Keratinocyte (primary cell): Measurements from ENCODE around the gene MTHFR. TPM values are rescaled to one million over a fixed set of nuclear protein-coding genes. Genes with fewer than 3 reads are reported as not detected.

Experiments
- DNase-seq: peaks from one replicate; pipeline ENCODE4 v3.0.0-alpha.2; 2011; ENCODE audit warnings: low read depth, missing footprints, low spot score
- FAIRE-seq: peaks from 2 replicates; lab custom pipeline; 2011; peaks lifted over from hg19 to GRCh38; lab: Jason Lieb, UNC
- H2AFZ ChIP-seq: 2 replicates; pipeline ENCODE4 v1.6.0; 2012; ENCODE audit warnings: low read length, control low read depth, inconsistent platforms; ENCODE audit not compliant: control insufficient read depth
- H3K27ac ChIP-seq: 2 replicates; pipeline ENCODE4 v1.5.1; 2011; ENCODE audit warnings: low read length; ENCODE audit not compliant: control insufficient read depth, insufficient read depth
- H3K27me3 ChIP-seq: 3 replicates; pipeline ENCODE4 v1.6.0; 2011; ENCODE audit warnings: low read length; ENCODE audit not compliant: control insufficient read depth, insufficient read depth; ENCODE audit errors: extremely low read depth
- H3K36me3 ChIP-seq, 2 experiments: 2 replicates in 1 of 2; 3 replicates in 1 of 2; pipeline ENCODE4 v1.5.1; 2011; ENCODE audit warnings: low read length in 2 of 2, mild to moderate bottlenecking in 1 of 2; ENCODE audit not compliant: control insufficient read depth in 2 of 2, insufficient read depth in 2 of 2; ENCODE audit errors: extremely low read depth in 1 of 2
- H3K4me1 ChIP-seq: 3 replicates; pipeline ENCODE4 v1.5.1; 2011; ENCODE audit warnings: low read length; ENCODE audit not compliant: control insufficient read depth, insufficient read depth; ENCODE audit errors: extremely low read depth
- H3K4me2 ChIP-seq: 3 replicates; pipeline ENCODE4 v1.6.0; 2011; ENCODE audit warnings: low read depth, low read length; ENCODE audit not compliant: control insufficient read depth, insufficient read depth; ENCODE audit errors: extremely low read depth
- H3K4me3 ChIP-seq, 3 experiments: fragments of 200-600 bp in 1 of 3; sonication (generic) in 1 of 3; 2 replicates in 2 of 3; 3 replicates in 1 of 3; pipeline ENCODE4 v1.5.1; 2011 to 2016; ENCODE audit warnings: low read length in 3 of 3, mild to moderate bottlenecking in 3 of 3, control low read depth in 2 of 3, inconsistent platforms in 1 of 3, low read depth in 1 of 3, mixed read lengths in 1 of 3, mixed run types in 1 of 3, moderate library complexity in 1 of 3; ENCODE audit not compliant: control insufficient read depth in 2 of 3, insufficient read depth in 2 of 3; ENCODE audit errors: extremely low read depth in 1 of 3
- H3K79me2 ChIP-seq: 2 replicates; pipeline ENCODE4 v1.6.0; 2012; ENCODE audit warnings: low read length; ENCODE audit not compliant: control insufficient read depth, insufficient read depth
- H3K9ac ChIP-seq: 3 replicates; pipeline ENCODE4 v1.6.0; 2011; ENCODE audit warnings: low read length; ENCODE audit not compliant: control insufficient read depth, insufficient read depth; ENCODE audit errors: extremely low read depth
- H3K9me1 ChIP-seq: 3 replicates; pipeline ENCODE4 v1.6.0; 2011; ENCODE audit warnings: low read length; ENCODE audit not compliant: control insufficient read depth, insufficient read depth; ENCODE audit errors: extremely low read depth
- H3K9me3 ChIP-seq: 2 replicates; pipeline ENCODE4 v1.5.1; 2012; ENCODE audit warnings: low read depth, low read length; ENCODE audit not compliant: control insufficient read depth
- H4K20me1 ChIP-seq: 3 replicates; pipeline ENCODE4 v1.6.0; 2011; ENCODE audit warnings: low read length; ENCODE audit not compliant: control insufficient read depth, insufficient read depth; ENCODE audit errors: extremely low read depth
- CTCF ChIP-seq, 3 experiments: IDR thresholded peaks in 1 of 3; conservative IDR thresholded peaks in 1 of 3; optimal IDR thresholded peaks in 1 of 3; 2 replicates in 2 of 3; 3 replicates in 1 of 3; pipeline versions ENCODE3 to v1.5.1; 2011; ENCODE audit warnings: low read length in 3 of 3, mild to moderate bottlenecking in 3 of 3, moderate library complexity in 2 of 3, control low read depth in 1 of 3, inconsistent platforms in 1 of 3; ENCODE audit not compliant: insufficient read depth in 2 of 3; ENCODE audit errors: extremely low read depth in 1 of 3
- EZH2 ChIP-seq: IDR thresholded peaks from one replicate; pipeline ENCODE4 v1.6.1; 2012; ENCODE audit warnings: inconsistent platforms, mild to moderate bottlenecking, low read length, moderate library complexity
- dilution Hi-C: fragments of 300-500 bp; cut with MboI; formaldehyde crosslinking; loops from one replicate; pipeline ENCODE4 v1.7.0; 2020; ENCODE audit warnings: low sequenced_read_pairs; ENCODE audit not compliant: extremely low pct_ligation_motif_present
- polyA plus RNA-seq, 5 experiments: library from polyadenylated mRNA; depleted of rRNA in 3 of 5; stranded (reverse) in 3 of 5; stranded (forward) in 1 of 5; unstranded in 1 of 5; fragments of >200 nt; gene quantifications; 1 replicate in 1 of 5; 2 replicates in 3 of 5; 3 replicates in 1 of 5; pipeline versions ENCODE4 v1.2.1 to v1.2.3, GENCODE V29; 2011 to 2012; ENCODE audit warnings: missing spikeins in 2 of 5, low read depth in 1 of 5, low replicate concordance in 1 of 5

Gene MTHFR
- polyA plus RNA-seq, 1 donor (not counting 4 experiments of a cell fraction or from before 2014, with no cell fraction given) = 5.2 TPM

GRCh38 chr1:11777658-11778322 lies 28.0 kb downstream of the MTHFR start:
- Histone ChIP-seq H2AFZ (no peak overlapping the region), H3K27ac (no peak overlapping the region), H4K20me1 (no peaks in the 10 kb centered on the region), H3K4me3 (no peak overlapping the region), H3K9ac (no peak overlapping the region), H3K4me2 (no peak overlapping the region), H3K79me2 (no peaks in the 10 kb centered on the region), H3K36me3 (no peaks in the 10 kb centered on the region), H3K9me3 (no peaks in the 10 kb centered on the region), H3K9me1 (no peaks in the 10 kb centered on the region), H3K4me1 (peaks cover 4% of the 10 kb centered on the region), H3K27me3 (no peaks in the 10 kb centered on the region)
- TF ChIP-seq EZH2 (no peak), CTCF (optimal IDR thresholded peaks at IDR 0.05 in 1 of 3, IDR thresholded peaks at IDR 0.05 in 1 of 3, conservative IDR thresholded peaks at IDR 0.05 in 1 of 3; ENCODE audit: extremely low read depth in 1 of 3, insufficient read depth in 2 of 3, low read length in 3 of 3) (no peak)
- FAIRE-seq = no peak
- DNase-seq = no peak
- dilution Hi-C loops = no loop called here

- Histone ChIP-seq H3K79me2 (no peaks in the 10 kb centered on the region), H3K36me3 (no peaks in the 10 kb centered on the region), H3K4me1 (no peaks in the 10 kb centered on the region), H2AFZ (no peak overlapping the region), H3K4me2 (no peak overlapping the region), H4K20me1 (no peaks in the 10 kb centered on the region), H3K27me3 (no peaks in the 10 kb centered on the region), H3K27ac (no peak overlapping the region), H3K9me1 (no peaks in the 10 kb centered on the region), H3K9ac (no peak overlapping the region), H3K9me3 (no peaks in the 10 kb centered on the region), H3K4me3 (no peak overlapping the region)
- FAIRE-seq = no peak
- no peak for DNase-seq
- dilution Hi-C loops = no loop called here
- TF ChIP-seq EZH2 (no peak), CTCF (optimal IDR thresholded peaks at IDR 0.05 in 1 of 3, IDR thresholded peaks at IDR 0.05 in 1 of 3, conservative IDR thresholded peaks at IDR 0.05 in 1 of 3; ENCODE audit: extremely low read depth in 1 of 3, insufficient read depth in 2 of 3, low read length in 3 of 3) (no peak)
Measured at GRCh38 chr1:11774753-11775152, 31.0 kb downstream of the MTHFR start.
